ENCODE measurements around the gene ZNF511. TPM values are rescaled to one million over a fixed set of nuclear protein-coding genes. Genes with fewer than 3 reads are reported as not detected.
"Not testable (repeated sequence)": the region's sequence is repeated elsewhere in the genome, so short reads cannot be mapped to it uniquely, and the experiment has no call there.

ZNF511 gene
- total RNA-seq, 4 donors from 2014 or later, result 16.1 to 26.7 (median 17.7) TPM

DNA sequence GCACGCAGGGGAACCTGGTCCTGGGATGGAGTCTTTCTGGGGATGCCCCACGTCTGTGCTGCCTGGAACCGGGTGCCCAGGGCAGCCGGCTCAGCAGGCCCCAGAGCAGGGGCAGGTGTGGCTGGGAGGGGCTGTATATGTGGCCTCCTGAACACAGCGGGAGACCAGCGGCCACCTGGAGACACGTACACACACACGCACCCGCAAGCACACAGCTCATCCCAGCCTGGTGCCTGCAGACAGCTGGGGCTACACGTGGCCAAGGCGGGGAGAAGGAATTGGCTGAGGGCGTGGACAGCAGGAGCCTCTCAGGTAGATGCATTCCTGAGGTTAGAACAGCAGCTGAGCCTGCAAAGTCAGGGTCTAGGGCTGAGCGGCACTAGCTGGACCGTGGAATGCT, 46.0 kb upstream of the ZNF511 start:
- Histone ChIP-seq H3K4me3 (no peak overlapping the region), H3K9me3 (no peaks in the 10 kb centered on the region), H3K27me3 (no peaks in the 10 kb centered on the region), H3K27ac (peak overlapping the region in 3 of 4 donors; percentile 1 to 97 (median 50)), H3K4me1 (peaks cover 45 to 69% (median 47%) of the 10 kb centered on the region in 3 donors), H3K36me3 (no peaks in the 10 kb centered on the region)
- DNase-seq, result no peak
- WGBS, 2 donors, result 71 to 77% methylated on average over 5 to 8 of the region's 14 CpGs
- intact Hi-C loops (cut with DNase I), result no loop called here
- no peak for TF ChIP-seq POLR2A (IDR thresholded peaks at IDR 0.05)
- TF ChIP-seq, protein P1, sequence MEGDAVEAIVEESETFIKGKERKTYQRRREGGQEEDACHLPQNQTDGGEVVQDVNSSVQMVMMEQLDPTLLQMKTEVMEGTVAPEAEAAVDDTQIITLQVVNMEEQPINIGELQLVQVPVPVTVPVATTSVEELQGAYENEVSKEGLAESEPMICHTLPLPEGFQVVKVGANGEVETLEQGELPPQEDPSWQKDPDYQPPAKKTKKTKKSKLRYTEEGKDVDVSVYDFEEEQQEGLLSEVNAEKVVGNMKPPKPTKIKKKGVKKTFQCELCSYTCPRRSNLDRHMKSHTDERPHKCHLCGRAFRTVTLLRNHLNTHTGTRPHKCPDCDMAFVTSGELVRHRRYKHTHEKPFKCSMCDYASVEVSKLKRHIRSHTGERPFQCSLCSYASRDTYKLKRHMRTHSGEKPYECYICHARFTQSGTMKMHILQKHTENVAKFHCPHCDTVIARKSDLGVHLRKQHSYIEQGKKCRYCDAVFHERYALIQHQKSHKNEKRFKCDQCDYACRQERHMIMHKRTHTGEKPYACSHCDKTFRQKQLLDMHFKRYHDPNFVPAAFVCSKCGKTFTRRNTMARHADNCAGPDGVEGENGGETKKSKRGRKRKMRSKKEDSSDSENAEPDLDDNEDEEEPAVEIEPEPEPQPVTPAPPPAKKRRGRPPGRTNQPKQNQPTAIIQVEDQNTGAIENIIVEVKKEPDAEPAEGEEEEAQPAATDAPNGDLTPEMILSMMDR (IDR thresholded peaks at IDR 0.05), result no peak

DNA sequence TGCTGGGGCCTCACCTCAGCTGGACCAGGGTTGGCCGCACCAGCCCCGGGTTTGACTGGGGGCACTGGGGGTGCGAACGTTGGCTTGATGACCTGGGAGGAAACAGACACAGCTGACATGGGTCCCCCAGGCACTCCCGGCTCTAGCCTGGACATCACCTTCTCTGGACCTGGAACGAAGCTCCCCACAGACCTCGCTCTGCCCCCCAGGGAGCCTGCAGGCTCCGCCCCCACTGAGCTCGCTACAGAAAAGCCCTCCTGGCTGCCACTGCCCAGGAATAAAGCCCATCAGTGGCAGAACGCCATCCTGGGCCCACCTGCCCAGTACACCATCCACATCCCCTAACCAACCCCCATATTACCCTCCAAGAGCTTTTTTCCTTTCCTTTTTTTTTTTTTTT, 45.0 kb upstream of the ZNF511 start:
- intact Hi-C loops (cut with DNase I), result no loop called here
- 91 to 94% methylated on average over 4 to 5 of the region's 10 CpGs for WGBS, 2 donors
- TF ChIP-seq POLR2A (IDR thresholded peaks at IDR 0.05), result no peak
- TF ChIP-seq, protein P1 (IDR thresholded peaks at IDR 0.05), result no peak
- Histone ChIP-seq H3K27me3 (no peaks in the 10 kb centered on the region), H3K27ac (no peak overlapping the region), H3K4me3 (no peak overlapping the region), H3K36me3 (no peaks in the 10 kb centered on the region), H3K4me1 (peaks cover 35 to 60% (median 37%) of the 10 kb centered on the region in 3 donors), H3K9me3 (no peaks in the 10 kb centered on the region)
- no peak for DNase-seq

GRCh38 chr10:133264461-133264860, 44.3 kb upstream of the ZNF511 start:
- H3K4me1 ChIP-seq, result peaks cover 28 to 52% (median 29%) of the 10 kb centered on the region in 3 donors
- peak overlapping the region in 1 of 4 donors; percentile 42 for H3K27ac ChIP-seq
- intact Hi-C loops (cut with DNase I), result no loop called here
- H3K4me3 ChIP-seq, result no peak overlapping the region
- H3K9me3 ChIP-seq, result no peaks in the 10 kb centered on the region
- DNase-seq, result no peak
- TF ChIP-seq, protein P1 (IDR thresholded peaks at IDR 0.05), result no peak
- TF ChIP-seq POLR2A (IDR thresholded peaks at IDR 0.05), result no peak
- H3K36me3 ChIP-seq, result no peaks in the 10 kb centered on the region
- H3K27me3 ChIP-seq, result no peaks in the 10 kb centered on the region
- 35 to 42% methylated on average over 9 of the region's 9 CpGs for WGBS, 2 donors

DNA sequence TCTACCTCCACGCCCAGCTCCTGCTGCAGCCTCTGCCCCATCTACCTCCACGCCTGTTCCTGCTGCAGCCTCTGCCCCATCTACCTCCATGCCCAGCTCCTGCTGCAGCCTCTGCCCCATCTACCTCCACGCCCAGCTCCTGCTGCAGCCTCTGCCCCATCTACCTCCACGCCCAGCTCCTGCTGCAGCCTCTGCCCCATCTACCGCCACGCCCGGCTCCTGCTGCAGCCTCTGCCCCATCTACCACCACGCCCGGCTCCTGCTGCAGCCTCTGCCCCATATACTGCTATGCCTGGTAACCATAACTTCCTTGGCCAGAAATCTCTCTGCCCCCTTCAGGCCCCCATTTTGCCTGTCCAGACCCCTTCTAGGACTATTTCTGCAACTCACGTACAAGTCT, 43.7 kb upstream of the ZNF511 start:
- H3K27ac ChIP-seq; H3K36me3 ChIP-seq; H3K27me3 ChIP-seq; DNase-seq; intact Hi-C loops (cut with DNase I); H3K9me3 ChIP-seq; H3K4me3 ChIP-seq: not testable (repeated sequence)
- WGBS, 2 donors, result 57 to 76% methylated on average over 6 to 8 of the region's 10 CpGs
- H3K4me1 ChIP-seq, result peaks cover 22 to 46% (median 24%) of the 10 kb centered on the region in 3 donors

DNA sequence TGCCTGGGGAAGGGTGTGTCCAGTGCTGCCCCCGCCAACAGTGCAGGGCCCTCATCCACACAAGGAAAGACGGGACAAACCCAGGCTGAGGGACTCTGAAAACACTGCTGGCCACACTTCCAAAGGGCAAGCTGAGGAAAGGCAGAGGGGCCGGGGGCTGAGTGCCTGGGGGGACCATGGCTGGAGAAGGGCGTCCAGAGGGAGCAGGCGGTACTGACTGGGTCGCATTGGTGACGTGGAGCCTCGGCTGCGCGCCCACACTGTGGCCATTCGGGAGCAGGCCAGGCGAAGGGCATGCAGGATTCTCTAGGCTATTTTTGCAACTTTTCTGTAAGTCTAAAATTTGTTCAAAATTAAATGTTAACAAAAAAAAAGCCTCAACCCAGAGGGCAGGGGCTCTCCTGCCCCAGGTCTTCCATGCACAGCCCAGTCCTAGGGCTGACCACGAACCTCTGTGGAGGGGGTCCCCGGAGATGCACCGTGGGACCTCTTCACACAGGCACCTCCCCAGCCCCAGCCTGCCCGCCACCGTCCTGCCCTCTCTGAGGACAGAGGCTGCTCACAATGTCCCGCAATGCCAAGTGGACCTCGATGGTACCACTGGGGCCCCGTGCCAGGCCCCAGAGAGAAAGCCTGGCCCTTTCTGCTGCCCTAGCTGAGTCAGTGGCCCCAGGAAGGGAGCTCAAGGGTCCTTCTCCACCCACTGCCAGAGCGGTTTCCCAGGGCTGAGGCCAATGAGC, 42.5 kb upstream of the ZNF511 start:
- intact Hi-C loops (cut with DNase I), result no loop called here
- H3K27me3 ChIP-seq, result no peaks in the 10 kb centered on the region
- peaks cover 10 to 34% (median 13%) of the 10 kb centered on the region in 3 donors for H3K4me1 ChIP-seq
- H3K27ac ChIP-seq, result no peak overlapping the region
- TF ChIP-seq, protein P1 (IDR thresholded peaks at IDR 0.05), result no peak
- no peak for TF ChIP-seq POLR2A (IDR thresholded peaks at IDR 0.05)
- H3K4me3 ChIP-seq, result no peak overlapping the region
- peaks cover 0 to 6% (median 0%) of the 10 kb centered on the region in 3 donors for H3K36me3 ChIP-seq
- no peak for DNase-seq
- no peaks in the 10 kb centered on the region for H3K9me3 ChIP-seq
- WGBS, 2 donors, result 90 to 93% methylated on average over 6 to 10 of the region's 21 CpGs
